CD4-positive, alpha-beta T cell treated with Interleukin-6 for 4 hours (primary cell): ENCODE results near the gene TRMT2B.
"Not testable (repeated sequence)": the region's sequence is repeated elsewhere in the genome, so short reads cannot be mapped to it uniquely, and the experiment has no call there.

Experiments
- DNase-seq: peaks from one replicate; pipeline ENCODE4 v3.0.0-alpha.2; 2020; ENCODE audit warnings: mixed read lengths

The TRMT2B gene

DNA sequence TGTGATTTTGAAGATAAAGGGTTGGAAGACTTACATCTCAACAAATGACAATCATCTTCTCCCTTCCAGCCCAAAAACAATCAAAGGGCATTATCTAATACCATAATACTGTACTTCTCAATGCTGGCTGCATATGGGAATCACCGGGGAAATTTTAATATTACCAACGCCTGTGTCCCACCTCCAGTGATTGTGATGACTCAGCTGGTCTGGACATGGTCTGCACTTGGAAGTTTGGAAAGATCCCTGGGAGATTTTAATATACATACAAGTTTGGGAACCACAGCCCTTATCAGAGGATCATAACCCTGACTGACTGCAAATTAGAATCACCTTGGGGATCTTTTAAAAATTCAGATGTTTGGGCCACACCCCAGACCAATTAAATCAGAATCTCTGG lies 52.5 kb downstream of the TRMT2B start:
- DNase-seq, result no peak

- DNase-seq, result no peak
Observed at GRCh38 chrX:100995469-100995868, 56.4 kb downstream of the TRMT2B start.

- no peak for DNase-seq
Observed at GRCh38 chrX:100994352-100995281, 57.3 kb downstream of the TRMT2B start.

DNA sequence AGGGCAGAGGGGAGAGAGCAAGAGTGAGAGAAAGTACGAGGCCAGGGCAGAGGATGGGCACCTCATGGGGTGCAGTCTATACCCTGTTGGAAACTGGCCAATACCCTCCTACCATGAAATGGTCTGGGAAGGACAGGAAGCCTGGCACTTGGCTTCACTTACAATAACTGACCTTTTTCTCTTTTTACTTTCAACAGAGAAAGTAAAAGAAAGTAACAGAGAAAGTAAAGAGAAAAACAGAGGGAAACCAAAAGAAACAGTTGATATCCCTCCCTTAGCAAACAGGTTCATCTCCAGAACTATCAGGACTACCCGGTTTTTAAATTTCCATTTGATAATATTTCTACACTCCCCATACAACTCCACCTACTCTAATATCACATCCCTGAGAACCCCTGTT lies 61.8 kb downstream of the TRMT2B start:
- no peak for DNase-seq

- no peak for DNase-seq
Observed at GRCh38 chrX:100984818-100985217, 67.1 kb downstream of the TRMT2B start.

- DNase-seq, result not testable (repeated sequence)
Observed at GRCh38 chrX:100981498-100981845, 70.4 kb downstream of the TRMT2B start.

- DNase-seq, result no peak
Observed at GRCh38 chrX:100980608-100981497, 71.1 kb downstream of the TRMT2B start.

DNA sequence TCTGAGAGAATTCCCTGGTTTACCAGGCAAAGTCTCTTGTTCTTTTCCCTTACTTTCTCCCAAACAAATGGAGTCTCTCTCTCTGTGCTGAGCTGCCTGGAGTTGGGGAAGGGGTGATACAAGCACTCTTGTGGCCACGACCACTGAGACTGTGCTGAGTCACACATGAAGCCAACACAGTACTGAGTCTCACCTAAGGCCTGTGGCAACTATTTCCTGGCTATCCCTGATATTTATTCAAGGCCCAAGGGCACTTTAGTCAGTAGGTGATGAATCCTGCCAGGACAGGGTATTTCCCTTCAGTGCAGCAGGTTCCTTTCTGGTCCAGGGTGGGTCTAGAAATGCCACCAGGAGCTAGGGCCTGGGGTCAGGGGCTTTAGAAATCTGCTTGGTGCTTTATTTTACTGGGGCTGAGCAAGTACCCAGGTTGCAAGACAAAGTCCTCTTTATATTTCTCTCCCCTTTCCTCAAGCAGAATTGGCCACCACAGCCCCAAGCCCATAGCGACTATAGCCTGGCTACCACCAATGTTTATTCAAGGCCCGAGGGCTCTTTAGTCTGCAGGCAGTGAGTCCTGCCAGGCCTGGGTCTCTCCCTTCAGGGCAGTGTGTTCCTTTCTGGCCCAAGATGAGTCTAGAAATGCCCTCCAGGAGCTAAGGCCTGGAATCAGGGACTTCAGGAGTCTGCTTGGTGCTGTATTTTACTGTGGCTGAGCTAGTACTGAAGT lies 71.9 kb downstream of the TRMT2B start:
- no peak for DNase-seq

DNA sequence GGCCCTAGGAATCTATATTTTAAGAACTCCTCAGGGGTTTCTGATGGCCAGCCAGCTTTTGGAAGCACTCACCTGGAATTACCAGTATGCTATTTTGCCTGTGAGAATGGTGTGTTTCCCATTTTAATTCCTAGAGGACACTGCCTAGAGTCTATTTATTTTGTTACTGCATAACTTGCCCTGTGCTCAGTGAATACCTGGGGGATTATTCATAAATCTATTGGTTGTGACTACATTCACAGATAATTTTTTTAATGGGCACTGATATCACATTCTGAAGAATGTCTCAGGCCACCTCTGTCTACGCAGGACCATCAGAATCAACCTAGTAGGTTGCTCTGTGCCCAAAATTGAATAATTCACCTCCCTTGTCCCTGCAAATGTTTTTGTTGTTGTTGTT lies 75.7 kb downstream of the TRMT2B start:
- DNase-seq, result no peak

- DNase-seq, result no peak
Observed at GRCh38 chrX:100975212-100975611, 76.7 kb downstream of the TRMT2B start.

- DNase-seq, result no peak
Observed at GRCh38 chrX:100973411-100973810, 78.5 kb downstream of the TRMT2B start.

GRCh38 chrX:100969936-100970335 lies 82.0 kb downstream of the TRMT2B start:
- no peak for DNase-seq

DNA sequence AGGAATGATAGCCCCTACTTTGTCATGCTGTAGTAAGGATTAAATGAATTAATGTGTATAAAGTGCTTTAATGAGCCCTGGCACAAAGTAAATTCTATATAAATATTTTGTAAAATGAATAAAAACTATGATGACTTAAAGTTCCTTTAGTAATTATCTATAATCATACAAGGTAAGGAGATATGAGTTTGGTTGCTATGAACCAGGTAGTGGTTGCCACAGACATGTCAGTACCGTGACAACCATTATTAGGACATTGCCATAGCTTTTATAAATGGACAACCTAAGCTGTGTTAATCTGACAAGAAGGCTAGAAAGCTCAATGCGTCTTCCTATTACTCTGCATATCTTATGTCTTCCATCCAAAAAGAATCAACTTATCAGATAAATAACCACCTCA lies 82.5 kb downstream of the TRMT2B start, which contains the start of gene ARL13A:
Gene ARL13A, plus strand, starts transcription at position 301 of the 400 bp plus-strand sequence. CDS start 3,982 bp downstream, outside the sequence.
- no peak for DNase-seq

DNA sequence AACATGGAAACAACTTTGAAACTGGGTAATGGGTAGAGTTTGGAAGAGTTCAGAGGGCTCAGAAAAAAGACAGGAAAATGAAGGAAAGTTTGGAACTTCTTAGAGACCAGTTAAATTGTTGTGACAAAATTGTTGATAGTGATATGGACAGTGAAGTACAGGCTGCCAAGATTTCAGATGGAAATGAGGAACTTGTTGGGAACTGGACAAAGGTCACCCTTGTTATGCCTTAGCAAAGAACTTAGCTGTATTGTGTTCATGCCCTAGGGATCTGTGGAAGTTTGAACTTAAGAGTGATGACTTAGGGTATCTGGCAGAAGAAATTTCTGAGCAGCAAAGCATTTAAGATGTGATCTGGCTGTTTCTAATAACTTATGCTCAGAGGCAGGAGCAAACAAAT lies 87.5 kb downstream of the TRMT2B start:
- no peak for DNase-seq

GRCh38 chrX:100962811-100963210 lies 89.1 kb downstream of the TRMT2B start:
- no peak for DNase-seq
